GM19043 (cell line): ENCODE data around the gene KDELR3.

Experiments
- ATAC-seq: cut with Tn5 transposase; IDR thresholded peaks from one replicate; pipeline ENCODE4 v1.9.1; 2021; ENCODE audit warnings: low read depth; ENCODE audit not compliant: unreplicated experiment

KDELR3 gene

GRCh38 chr22:38467904-38468442 is at the start of gene KDELR3:
Gene KDELR3 (plus strand): TSS chr22:38468096. CDS start chr22:38468234, 138 bp downstream.
- no peak for ATAC-seq

GRCh38 chr22:38418589-38418988 is 49.3 kb upstream of the KDELR3 start:
- no peak for ATAC-seq

- no peak for ATAC-seq
These were observed 48.6 kb upstream of the KDELR3 start for GRCh38 chr22:38419121-38419857.

- no peak for ATAC-seq
These were observed 48.1 kb upstream of the KDELR3 start for GRCh38 chr22:38419858-38420160.

- ATAC-seq = no peak
These were observed 47.2 kb upstream of the KDELR3 start for GRCh38 chr22:38420734-38421133.

GRCh38 chr22:38422611-38423511 is 45.0 kb upstream of the KDELR3 start:
- no peak for ATAC-seq

GRCh38 chr22:38423512-38424503 is 44.1 kb upstream of the KDELR3 start:
- no peak for ATAC-seq

- ATAC-seq = no peak
These were observed 43.3 kb upstream of the KDELR3 start for GRCh38 chr22:38424525-38425080.

GRCh38 chr22:38426628-38427027 is 41.3 kb upstream of the KDELR3 start:
- no peak for ATAC-seq

GRCh38 chr22:38427465-38427864 is 40.4 kb upstream of the KDELR3 start:
- ATAC-seq = no peak

GRCh38 chr22:38427940-38428339 is 40.0 kb upstream of the KDELR3 start:
- no peak for ATAC-seq

- no peak for ATAC-seq
These were observed 39.2 kb upstream of the KDELR3 start for GRCh38 chr22:38428714-38429113.

- ATAC-seq = no peak
These were observed 38.3 kb upstream of the KDELR3 start for GRCh38 chr22:38429499-38430068.

GRCh38 chr22:38431266-38432010 is 36.5 kb upstream of the KDELR3 start:
- ATAC-seq = no peak

GRCh38 chr22:38432264-38432663 is 35.6 kb upstream of the KDELR3 start:
- ATAC-seq = no peak

- ATAC-seq = no peak
These were observed 34.0 kb upstream of the KDELR3 start for GRCh38 chr22:38433871-38434270.

- no peak for ATAC-seq
These were observed 32.9 kb upstream of the KDELR3 start for GRCh38 chr22:38435010-38435409.

- ATAC-seq = no peak
These were observed 31.9 kb upstream of the KDELR3 start for GRCh38 chr22:38435965-38436364.
